CD4-positive, alpha-beta T cell (primary cell): Measurements from ENCODE around the gene LTBP4. TPM values are rescaled to one million over a fixed set of nuclear protein-coding genes. Genes with fewer than 3 reads are reported as not detected.
A peak's percentile ranks its signal among the peaks of the same experiment; 100 is the strongest.

Experiments used
- ATAC-seq: fragments of 200-7000 bp; cut with Tn5 transposase; one replicate; pipeline ENCODE4 v1.10.0; 2022; ENCODE audit warnings: mild to moderate bottlenecking; ENCODE audit not compliant: poor library complexity
- CTCF ChIA-PET: fragments of 350-600 bp; sonication (Branson Sonifier 250); formaldehyde crosslinking; loops from one replicate; lab custom pipeline; 2021; ENCODE audit warnings: antibody characterized with exemption, inconsistent platforms; lab: Charles Lee
- POLR2A ChIA-PET: fragments of 350-600 bp; sonication (Branson Sonifier 250); formaldehyde crosslinking; loops from one replicate; lab custom pipeline; 2021; ENCODE audit warnings: antibody characterized with exemption, inconsistent platforms; lab: Charles Lee
- DNase-seq, 14 experiments: peaks; one replicate each; pipeline ENCODE4 v3.0.0-alpha.2; 2013 to 2020; ENCODE audit warnings: mixed read lengths in 2 of 14
- H3K27ac ChIP-seq, 2 donors: one replicate each; pipeline versions ENCODE4 v1.5.1 to v1.7.0; 2013; ENCODE audit warnings: low read length in 2 of 2, low read depth in 1 of 2, mild to moderate bottlenecking in 1 of 2
- H3K27me3 ChIP-seq, 2 experiments: 1 replicate in 1 of 2; 2 replicates in 1 of 2; pipeline versions ENCODE4 v1.6.1 to v1.7.0; 2013; ENCODE audit warnings: low read length in 2 of 2, control low read depth in 1 of 2, mild to moderate bottlenecking in 1 of 2, moderate library complexity in 1 of 2; ENCODE audit not compliant: insufficient read depth in 2 of 2, control insufficient read depth in 1 of 2
- H3K36me3 ChIP-seq: one replicate; pipeline ENCODE4 v1.6.1; 2013; ENCODE audit warnings: low read length, control low read depth; ENCODE audit not compliant: insufficient read depth
- H3K4me1 ChIP-seq: one replicate; pipeline ENCODE4 v1.6.1; 2013; ENCODE audit warnings: low read length, control low read depth; ENCODE audit not compliant: insufficient read depth
- H3K4me3 ChIP-seq: one replicate; pipeline ENCODE4 v1.5.1; 2013; ENCODE audit warnings: mild to moderate bottlenecking, low read length, moderate library complexity
- H3K9me3 ChIP-seq, 2 experiments: 1 replicate in 1 of 2; 2 replicates in 1 of 2; pipeline versions ENCODE4 v1.6.1 to v1.7.0; 2013; ENCODE audit warnings: low read length in 2 of 2, mild to moderate bottlenecking in 2 of 2, control low read depth in 1 of 2, moderate library complexity in 1 of 2; ENCODE audit not compliant: control insufficient read depth in 1 of 2, insufficient read depth in 1 of 2
- H3K27ac Mint-ChIP-seq: one replicate; pipeline ENCODE4 v1.8.0; 2020; ENCODE audit warnings: mixed read lengths
- H3K27me3 Mint-ChIP-seq: one replicate; pipeline ENCODE4 v1.8.0; 2021; ENCODE audit warnings: mixed read lengths
- H3K36me3 Mint-ChIP-seq: one replicate; pipeline ENCODE4 v1.8.0; 2021; ENCODE audit warnings: low read depth, mixed read lengths
- H3K4me1 Mint-ChIP-seq: one replicate; pipeline ENCODE4 v1.8.0; 2021; ENCODE audit warnings: low read depth, mixed read lengths
- H3K4me3 Mint-ChIP-seq: one replicate; pipeline ENCODE4 v1.8.0; 2020; ENCODE audit warnings: mild to moderate bottlenecking, mixed read lengths
- H3K9me3 Mint-ChIP-seq: one replicate; pipeline ENCODE4 v1.8.0; 2020; ENCODE audit warnings: mixed read lengths
- intact Hi-C, 2 experiments: fragments of 100-400 bp; cut with DNase I in 1 of 2; cut with micrococcal nuclease in 1 of 2; formaldehyde crosslinking; loops; one replicate each; pipeline versions ENCODE4 v1.15.1 to v1.9.0; 2023 to 2025; cut with DNase I, micrococcal nuclease
- total RNA-seq, 174 experiments: library from RNA in 2 of 174; stranded (reverse) in 2 of 174; gene quantifications; one replicate each; pipeline ENCODE4 v1.2.3 and lab custom pipeline; 2021 to 2026
- TF ChIP-seq, protein P1 (sequence below): fragments of 200-600 bp; IDR thresholded peaks from one replicate; pipeline ENCODE4 v1.8.0; 2022; ENCODE audit warnings: antibody characterized with exemption, mild to moderate bottlenecking

The LTBP4 gene
- total RNA-seq, 2 experiments from 2014 or later: 116 to 134 TPM

- ChIA-PET CTCF (interaction anchor here (0.7 to 1.7 kb wide), 7 partner anchors 28 to 106 kb away, joined by 3 to 14 read pairs (median 4); no protein-coding TSS in a partner anchor), POLR2A (interaction anchor here (0.6 to 2.0 kb wide), 13 partner anchors 9 to 693 kb away, joined by 3 to 13 read pairs (median 3); partner anchors contain the start of genes ACTMAP, AKT2, BLVRB and C19orf47)
- Mint-ChIP-seq H3K4me1 (peaks cover 27% of the 10 kb centered on the region), H3K36me3 (no peaks in the 10 kb centered on the region), H3K9me3 (peaks cover 2% of the 10 kb centered on the region), H3K27ac (peak overlapping the region; percentile 22), H3K27me3 (peaks cover 34% of the 10 kb centered on the region), H3K4me3 (peak overlapping the region; percentile 80)
- DNase-seq: peak; percentile 88 to 100 (median 96)
- TF ChIP-seq, protein P1, sequence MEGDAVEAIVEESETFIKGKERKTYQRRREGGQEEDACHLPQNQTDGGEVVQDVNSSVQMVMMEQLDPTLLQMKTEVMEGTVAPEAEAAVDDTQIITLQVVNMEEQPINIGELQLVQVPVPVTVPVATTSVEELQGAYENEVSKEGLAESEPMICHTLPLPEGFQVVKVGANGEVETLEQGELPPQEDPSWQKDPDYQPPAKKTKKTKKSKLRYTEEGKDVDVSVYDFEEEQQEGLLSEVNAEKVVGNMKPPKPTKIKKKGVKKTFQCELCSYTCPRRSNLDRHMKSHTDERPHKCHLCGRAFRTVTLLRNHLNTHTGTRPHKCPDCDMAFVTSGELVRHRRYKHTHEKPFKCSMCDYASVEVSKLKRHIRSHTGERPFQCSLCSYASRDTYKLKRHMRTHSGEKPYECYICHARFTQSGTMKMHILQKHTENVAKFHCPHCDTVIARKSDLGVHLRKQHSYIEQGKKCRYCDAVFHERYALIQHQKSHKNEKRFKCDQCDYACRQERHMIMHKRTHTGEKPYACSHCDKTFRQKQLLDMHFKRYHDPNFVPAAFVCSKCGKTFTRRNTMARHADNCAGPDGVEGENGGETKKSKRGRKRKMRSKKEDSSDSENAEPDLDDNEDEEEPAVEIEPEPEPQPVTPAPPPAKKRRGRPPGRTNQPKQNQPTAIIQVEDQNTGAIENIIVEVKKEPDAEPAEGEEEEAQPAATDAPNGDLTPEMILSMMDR: no peak
- H3K36me3 ChIP-seq: no peaks in the 10 kb centered on the region
- peaks cover 21 to 22% of the 10 kb centered on the region in 2 experiments for H3K27me3 ChIP-seq
- H3K4me3 ChIP-seq: peak overlapping the region; percentile 40
- intact Hi-C loops: loop anchor here in 1 of 2 experiments (5.0 kb wide), 1 partner anchor 223 kb away; the partner anchor contains the start of genes C19orf47 and PLD3
- peak overlapping the region in 1 of 2 donors; percentile 9 for H3K27ac ChIP-seq
- peaks cover 0 to 7% of the 10 kb centered on the region in 2 experiments for H3K9me3 ChIP-seq
- peak; percentile 86 for ATAC-seq
- H3K4me1 ChIP-seq: peaks cover 35% of the 10 kb centered on the region
Measured at GRCh38 chr19:40570313-40571004, 30.7 kb upstream of the LTBP4 start.

- Histone ChIP-seq H3K4me1 (peaks cover 40% of the 10 kb centered on the region), H3K9me3 (peaks cover 0 to 2% of the 10 kb centered on the region in 2 experiments), H3K4me3 (peak overlapping the region; percentile 10), H3K27me3 (peaks cover 16 to 17% of the 10 kb centered on the region in 2 experiments), H3K27ac (peak overlapping the region in 1 of 2 donors; percentile 9), H3K36me3 (no peaks in the 10 kb centered on the region)
- TF ChIP-seq, protein P1: no peak
- Mint-ChIP-seq H3K27ac (peak overlapping the region; percentile 22), H3K4me3 (peak overlapping the region; percentile 69), H3K9me3 (peaks cover 2% of the 10 kb centered on the region), H3K36me3 (no peaks in the 10 kb centered on the region), H3K4me1 (peaks cover 30% of the 10 kb centered on the region), H3K27me3 (peaks cover 30% of the 10 kb centered on the region)
- intact Hi-C loops: loop anchor here in 1 of 2 experiments (5.0 kb wide), 1 partner anchor 224 kb away; the partner anchor contains the start of genes C19orf47 and PLD3
- DNase-seq (no peak), ATAC-seq (no peak)
- ChIA-PET POLR2A (interaction anchor here (0.9 to 2.0 kb wide), 12 partner anchors 8 to 692 kb away, joined by 3 to 13 read pairs (median 4); partner anchors contain the start of genes ACTMAP, AKT2, BLVRB and C19orf47), CTCF (interaction anchor here (0.9 to 1.7 kb wide), 5 partner anchors 27 to 107 kb away, joined by 3 to 14 read pairs (median 4); no protein-coding TSS in a partner anchor)
Measured at GRCh38 chr19:40571005-40571318, 30.2 kb upstream of the LTBP4 start.

DNA sequence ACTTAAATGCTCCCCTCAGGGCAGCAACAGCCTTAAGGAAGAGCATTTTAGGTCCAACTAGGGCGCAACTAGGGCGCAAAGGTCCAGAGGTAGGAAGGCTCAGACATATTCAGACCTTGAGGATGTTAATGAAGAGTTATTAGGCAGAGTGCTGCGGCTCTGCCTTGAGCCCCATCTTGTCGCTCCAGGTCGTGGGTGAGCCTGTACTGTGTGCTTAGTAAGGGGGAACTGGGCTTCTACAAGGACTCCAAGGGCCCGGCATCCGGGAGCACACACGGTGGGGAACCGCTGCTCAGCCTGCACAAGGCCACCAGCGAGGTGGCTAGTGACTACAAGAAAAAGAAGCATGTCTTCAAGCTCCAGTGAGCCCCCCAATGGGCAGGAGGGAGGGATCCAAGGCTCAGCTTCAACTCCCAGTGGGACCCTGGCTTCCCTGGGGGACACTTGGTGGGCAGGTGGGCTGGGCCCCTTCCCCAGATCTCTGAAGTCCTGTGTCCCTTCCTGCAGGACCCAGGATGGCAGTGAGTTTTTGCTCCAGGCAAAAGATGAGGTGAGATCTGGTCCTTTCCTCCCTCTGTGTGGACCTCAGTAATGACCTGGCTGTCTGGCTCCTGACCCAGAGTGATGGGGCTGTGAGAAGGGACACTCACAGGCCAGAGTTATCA lies 29.2 kb upstream of the LTBP4 start:
- Mint-ChIP-seq H3K4me1 (peaks cover 32% of the 10 kb centered on the region), H3K27me3 (peaks cover 21% of the 10 kb centered on the region), H3K27ac (no peak overlapping the region), H3K4me3 (no peak overlapping the region), H3K9me3 (peaks cover 2% of the 10 kb centered on the region), H3K36me3 (peaks cover 5% of the 10 kb centered on the region)
- no peaks in the 10 kb centered on the region for H3K9me3 ChIP-seq
- TF ChIP-seq, protein P1: no peak
- intact Hi-C loops: loop anchor here in 1 of 2 experiments (5.0 kb wide), 1 partner anchor 225 kb away; the partner anchor contains the start of genes C19orf47 and PLD3
- ChIA-PET POLR2A (no interaction called here), CTCF (interaction anchor here (0.9 kb wide), 1 partner anchor 34 kb away, joined by 3 read pairs; no protein-coding TSS in a partner anchor)
- H3K4me3 ChIP-seq: no peak overlapping the region
- H3K36me3 ChIP-seq: no peaks in the 10 kb centered on the region
- peaks cover 11% of the 10 kb centered on the region in 2 experiments for H3K27me3 ChIP-seq
- peaks cover 44% of the 10 kb centered on the region for H3K4me1 ChIP-seq
- no peak overlapping the region for H3K27ac ChIP-seq
- DNase-seq (no peak), ATAC-seq (no peak)
